Measurements from ENCODE around the gene ZNF680. TPM values are rescaled to one million over a fixed set of nuclear protein-coding genes. Genes with fewer than 3 reads are reported as not detected.
A peak's percentile ranks its signal among the peaks of the same experiment; 100 is the strongest.

ZNF680 gene
- total RNA-seq = 10 to 100 TPM; 14.8 to 23.7 TPM

GRCh38 chr7:64562626-64563278 is at the start of gene ZNF680:
TSS of gene ZNF680 (minus strand) at chr7:64563071. CDS start at chr7:64562954, 117 bp downstream.
- peak within 1 kb of the TSS; percentile 72 to 87 (median 85) for H3K27ac ChIP-seq
- WGBS, 2 donors = 0 to 2% methylated on average over 9 to 33 of the region's 33 CpGs

GRCh38 chr7:64612452-64612851 is 49.6 kb upstream of the ZNF680 start:
- Histone ChIP-seq H3K4me3 (no peak overlapping the region), H3K27me3 (no peaks in the 10 kb centered on the region), H3K36me3 (replicated peaks in 1 of 2; ENCODE audit: insufficient read depth in 1 of 2, low read depth in 2 of 2) (no peaks in the 10 kb centered on the region), H3K9me3 (no peaks in the 10 kb centered on the region), H3K4me1 (no peaks in the 10 kb centered on the region), H3K27ac (no peak overlapping the region)
- intact Hi-C loops (cut with DNase I) = no loop called here
- 26 to 44% methylated on average over 4 of the region's 4 CpGs for WGBS, 2 donors
- ATAC-seq (peak; percentile 85), DNase-seq (peak; percentile 15 to 33 (median 32))
- TF ChIP-seq POLR2A (IDR thresholded peaks at IDR 0.05) (no peak), CTCF (IDR thresholded peaks at IDR 0.05) (no peak)

More at GRCh38 chr7:64562626-64563278, at the start of gene ZNF680:
- Histone ChIP-seq H3K27me3 (no peaks in the 10 kb centered on the region), H3K36me3 (replicated peaks in 1 of 2; ENCODE audit: insufficient read depth in 1 of 2, low read depth in 2 of 2) (no peaks in the 10 kb centered on the region), H3K9me3 (no peaks in the 10 kb centered on the region), H3K4me1 (peaks cover 27% of the 10 kb centered on the region), H3K4me3 (peak within 1 kb of the TSS; percentile 55 to 70)
- intact Hi-C loops (cut with DNase I) = no loop called here
- TF ChIP-seq CTCF (IDR thresholded peaks at IDR 0.05) (no peak), POLR2A (IDR thresholded peaks at IDR 0.05) (peak; percentile 60 to 90 (median 81))
- peak; percentile 99 for ATAC-seq
- DNase-seq = peak; percentile 95 to 97 (median 96)

GRCh38 chr7:64611717-64612116 is 48.8 kb upstream of the ZNF680 start:
- TF ChIP-seq POLR2A (IDR thresholded peaks at IDR 0.05) (no peak), CTCF (IDR thresholded peaks at IDR 0.05) (no peak)
- ATAC-seq (no peak), DNase-seq (no peak)
- Histone ChIP-seq H3K4me3 (no peak overlapping the region), H3K4me1 (no peaks in the 10 kb centered on the region), H3K27me3 (no peaks in the 10 kb centered on the region), H3K36me3 (replicated peaks in 1 of 2; ENCODE audit: insufficient read depth in 1 of 2, low read depth in 2 of 2) (no peaks in the 10 kb centered on the region), H3K9me3 (no peaks in the 10 kb centered on the region), H3K27ac (no peak overlapping the region)
- WGBS, 2 donors = 75 to 85% methylated on average over 1 of the region's 1 CpG
- intact Hi-C loops (cut with DNase I) = no loop called here

GRCh38 chr7:64610997-64611396 is 48.1 kb upstream of the ZNF680 start:
- Histone ChIP-seq H3K9me3 (no peaks in the 10 kb centered on the region), H3K27me3 (no peaks in the 10 kb centered on the region), H3K36me3 (replicated peaks in 1 of 2; ENCODE audit: insufficient read depth in 1 of 2, low read depth in 2 of 2) (no peaks in the 10 kb centered on the region), H3K4me3 (no peak overlapping the region), H3K4me1 (no peaks in the 10 kb centered on the region), H3K27ac (no peak overlapping the region)
- intact Hi-C loops (cut with DNase I) = no loop called here
- TF ChIP-seq POLR2A (IDR thresholded peaks at IDR 0.05) = no peak
- TF ChIP-seq CTCF (IDR thresholded peaks at IDR 0.05) = no peak
- 79 to 88% methylated on average over 4 of the region's 4 CpGs for WGBS, 2 donors
- no peak for DNase-seq
- ATAC-seq = no peak

Data from body of pancreas (tissue), 4 donors.